Stimulated activated CD8-positive, alpha-beta memory T cell treated with anti-CD3 and anti-CD28 coated beads, Interleukin-4, amount 100 ng/mL, for 4 hours (primary cell): ENCODE data around the gene BHLHE23.

Source experiments
- DNase-seq, 2 donors: peaks; one replicate each; pipeline ENCODE4 v3.0.0-alpha.2; 2020; ENCODE audit warnings: low read depth in 2 of 2, low spot score in 1 of 2

The BHLHE23 gene

DNA sequence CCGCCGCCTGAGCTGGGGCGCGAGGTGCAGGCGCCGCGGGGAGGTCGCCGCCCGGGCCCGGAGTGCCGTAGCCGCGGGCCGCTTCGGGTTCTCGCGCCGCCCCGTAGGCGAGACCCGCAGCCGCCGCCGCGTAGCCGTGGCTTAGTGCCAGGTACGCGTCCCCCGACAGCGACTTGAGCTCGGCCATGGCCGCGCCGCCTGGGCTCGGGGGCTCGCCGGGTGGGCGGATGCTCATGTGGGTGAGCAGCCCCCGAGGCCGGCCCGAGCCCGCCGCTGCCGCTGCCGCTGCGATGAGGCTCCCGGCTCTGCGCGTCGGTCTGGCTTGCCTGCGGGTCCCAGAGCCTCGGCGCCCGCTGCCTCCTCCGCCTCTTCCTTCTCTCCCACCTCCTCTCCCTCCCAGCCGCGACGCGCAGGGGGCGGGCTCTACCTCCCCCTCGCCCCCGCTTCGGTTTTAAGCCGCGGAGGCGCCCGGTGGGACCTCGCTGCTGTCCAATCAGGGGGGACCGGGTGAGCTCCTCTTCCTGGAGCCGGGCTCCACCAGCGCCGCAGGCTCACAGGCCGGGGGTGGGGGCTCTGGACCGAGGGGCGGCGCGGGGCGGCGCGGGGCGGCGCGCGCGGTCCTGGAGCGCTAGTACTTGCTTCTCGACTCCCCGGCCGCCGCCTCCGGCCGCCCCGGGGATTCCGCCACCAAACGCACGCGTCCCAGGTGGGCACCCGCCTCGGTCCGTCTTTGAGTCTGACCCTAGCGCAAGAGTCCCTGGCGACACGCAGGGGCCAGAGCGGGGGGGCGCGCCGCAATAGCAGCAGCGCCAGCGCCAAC, at the start of gene BHLHE23:
TSS of gene BHLHE23 (minus strand) at position 425 of the 820 bp plus-strand sequence. CDS start at position 235, 190 bp downstream.
- no peak for DNase-seq

DNA sequence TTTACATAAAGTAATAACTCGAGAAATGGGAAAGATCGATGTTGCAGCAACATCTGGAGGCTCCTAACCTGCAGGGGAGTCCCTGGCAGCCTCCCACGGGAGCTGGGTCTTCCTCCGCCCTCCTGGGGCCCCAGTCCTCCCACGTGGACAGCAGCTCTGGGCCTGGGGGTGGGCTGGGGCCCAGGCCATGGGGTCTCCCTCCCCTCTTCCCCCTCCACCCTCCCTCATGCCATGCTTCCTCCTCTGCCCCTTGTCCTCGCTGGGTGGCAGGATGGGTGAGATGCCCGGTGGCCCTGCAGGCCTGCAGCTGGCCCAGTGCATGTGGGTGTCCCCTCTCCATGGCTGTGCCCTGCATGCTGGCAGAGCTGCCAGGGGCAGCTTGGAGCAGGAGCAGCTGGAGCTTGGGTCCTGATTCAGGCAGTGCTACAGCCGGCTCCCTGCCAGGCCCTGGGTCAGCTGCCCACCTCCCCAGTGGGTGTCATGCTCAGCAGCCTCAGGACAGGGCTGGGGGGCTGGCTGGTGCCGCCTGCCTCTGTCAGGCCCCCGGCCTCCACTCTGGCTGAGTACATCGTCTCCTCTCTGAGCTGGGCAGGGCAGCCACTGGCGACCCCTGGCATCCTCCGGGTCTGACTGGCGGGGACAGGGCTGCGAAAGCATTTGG, 48.9 kb upstream of the BHLHE23 start:
- no peak for DNase-seq

- DNase-seq, result no peak
Measured at GRCh38 chr20:63054681-63055240, 48.0 kb upstream of the BHLHE23 start.

DNA sequence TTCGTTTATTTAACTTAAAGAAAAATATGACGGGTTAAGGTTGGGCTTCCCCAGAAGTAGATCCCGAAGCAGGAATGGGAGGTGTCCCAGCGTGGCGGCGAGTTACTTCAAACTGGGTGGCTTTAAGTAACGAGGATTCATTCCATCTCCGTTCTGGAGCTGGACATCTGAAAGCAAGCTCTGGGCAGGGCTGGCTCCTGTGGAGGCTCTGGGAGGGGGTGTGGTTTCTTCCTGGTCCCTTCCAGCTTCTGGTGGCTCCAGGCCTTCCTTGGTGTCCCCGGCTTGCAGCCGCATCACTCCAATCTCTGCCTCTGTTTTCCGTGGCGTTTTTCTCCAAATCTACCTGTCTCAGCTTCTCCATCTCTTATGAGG, 47.3 kb upstream of the BHLHE23 start:
- no peak for DNase-seq

DNA sequence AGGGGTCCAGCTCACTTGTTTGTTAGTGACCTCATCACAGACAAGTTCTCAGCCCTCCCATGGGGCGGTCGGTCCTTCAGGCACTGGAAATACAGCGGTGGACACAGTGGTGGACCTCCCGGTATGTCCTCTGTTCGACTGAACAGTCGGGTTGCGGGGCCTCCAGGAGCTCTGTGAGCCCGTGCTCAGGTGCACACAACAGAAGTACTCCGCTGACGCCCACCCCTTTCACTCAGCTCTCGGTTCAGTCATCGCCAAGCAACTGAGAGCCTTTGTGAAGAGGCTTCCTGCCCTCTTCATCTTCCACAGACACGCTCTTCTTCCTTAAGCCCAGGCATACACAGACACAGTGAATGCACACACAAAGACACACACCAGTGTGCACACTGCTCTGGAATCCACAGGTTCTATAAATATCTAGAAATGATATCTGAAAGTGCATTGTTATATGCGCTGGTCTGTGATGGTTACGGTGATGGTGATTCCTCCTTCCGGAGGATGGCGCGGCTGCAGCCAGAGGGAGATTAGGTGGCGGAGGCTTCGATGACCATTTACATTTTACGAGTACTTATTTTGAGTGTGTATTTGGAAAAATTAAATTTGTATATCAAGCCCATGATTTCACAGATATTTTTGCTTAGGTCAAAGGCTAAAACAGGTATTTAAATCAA, 46.8 kb upstream of the BHLHE23 start:
- DNase-seq, result no peak

GRCh38 chr20:63052571-63053431, 46.0 kb upstream of the BHLHE23 start:
- no peak for DNase-seq

DNA sequence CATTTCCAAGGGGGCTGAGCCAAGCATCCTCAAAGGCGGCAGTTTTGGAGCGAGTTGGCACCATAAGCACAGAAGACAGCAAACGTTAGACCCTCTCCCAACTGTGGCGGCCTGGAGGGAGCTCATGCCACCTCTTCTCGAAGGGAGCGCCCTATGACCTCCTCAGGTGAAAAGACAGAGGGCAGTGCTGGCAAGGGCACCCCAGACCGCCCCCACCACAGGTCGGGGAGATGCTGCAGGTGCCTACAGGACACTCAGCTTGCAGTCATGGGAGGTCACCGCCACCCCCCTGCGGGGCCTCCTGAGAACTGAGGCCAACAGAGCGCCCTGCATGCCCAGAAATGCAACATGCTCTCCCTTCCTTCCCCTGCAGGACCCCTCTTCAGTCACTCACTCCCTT, 45.1 kb upstream of the BHLHE23 start:
- DNase-seq, result no peak

DNA sequence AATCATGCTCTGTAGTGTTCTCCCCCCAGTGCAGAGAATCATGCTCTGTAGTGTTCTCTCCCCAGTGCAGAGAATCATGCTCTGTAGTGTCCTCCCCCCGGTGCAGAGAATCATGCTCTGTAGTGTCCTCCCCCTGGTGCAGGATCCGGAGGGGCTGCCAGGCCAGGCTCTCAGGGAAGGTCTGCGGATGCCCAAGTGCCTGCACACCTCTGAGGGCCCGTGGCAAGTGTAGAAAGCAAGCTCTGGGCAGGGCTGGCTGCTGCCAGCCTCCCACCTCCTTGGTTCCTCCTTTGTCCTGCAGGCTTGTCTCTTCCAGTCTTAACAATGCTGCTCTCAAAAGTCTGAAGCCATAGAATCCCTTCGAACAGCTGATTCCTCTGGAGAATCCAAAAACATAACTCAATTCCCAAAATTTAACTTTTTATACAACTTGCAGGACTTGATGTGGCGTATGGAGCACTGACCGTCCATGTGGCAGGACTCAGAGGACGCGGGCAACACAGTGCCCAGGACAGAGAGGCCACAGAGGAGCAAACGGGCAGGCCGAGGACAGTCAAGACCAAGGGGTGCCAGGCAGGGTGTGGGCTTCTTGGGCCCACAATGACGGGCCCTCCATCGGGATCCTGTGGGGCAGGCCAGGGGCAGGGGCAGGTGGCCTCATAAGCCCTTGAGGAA, 44.6 kb upstream of the BHLHE23 start:
- DNase-seq, result no peak

DNA sequence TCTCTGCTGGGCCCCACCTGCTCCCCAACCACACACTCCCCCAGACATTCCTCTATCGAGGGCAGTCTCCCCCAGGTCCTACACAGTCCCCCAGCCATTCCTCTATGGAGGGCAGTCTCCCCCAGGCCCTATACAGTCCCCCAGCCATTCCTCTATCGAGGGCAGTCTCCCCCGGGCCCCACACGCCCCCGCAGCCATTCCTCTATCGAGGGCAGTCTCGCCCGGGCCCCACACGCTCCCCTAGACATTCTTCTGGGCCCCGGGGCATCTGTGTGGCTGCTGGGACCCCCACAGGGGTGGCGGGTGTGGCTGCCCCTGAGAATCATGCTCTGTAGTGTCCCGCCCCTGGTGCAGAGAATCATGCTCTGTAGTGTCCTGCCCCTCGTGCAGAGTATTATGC, 43.6 kb upstream of the BHLHE23 start:
- DNase-seq, result no peak

DNA sequence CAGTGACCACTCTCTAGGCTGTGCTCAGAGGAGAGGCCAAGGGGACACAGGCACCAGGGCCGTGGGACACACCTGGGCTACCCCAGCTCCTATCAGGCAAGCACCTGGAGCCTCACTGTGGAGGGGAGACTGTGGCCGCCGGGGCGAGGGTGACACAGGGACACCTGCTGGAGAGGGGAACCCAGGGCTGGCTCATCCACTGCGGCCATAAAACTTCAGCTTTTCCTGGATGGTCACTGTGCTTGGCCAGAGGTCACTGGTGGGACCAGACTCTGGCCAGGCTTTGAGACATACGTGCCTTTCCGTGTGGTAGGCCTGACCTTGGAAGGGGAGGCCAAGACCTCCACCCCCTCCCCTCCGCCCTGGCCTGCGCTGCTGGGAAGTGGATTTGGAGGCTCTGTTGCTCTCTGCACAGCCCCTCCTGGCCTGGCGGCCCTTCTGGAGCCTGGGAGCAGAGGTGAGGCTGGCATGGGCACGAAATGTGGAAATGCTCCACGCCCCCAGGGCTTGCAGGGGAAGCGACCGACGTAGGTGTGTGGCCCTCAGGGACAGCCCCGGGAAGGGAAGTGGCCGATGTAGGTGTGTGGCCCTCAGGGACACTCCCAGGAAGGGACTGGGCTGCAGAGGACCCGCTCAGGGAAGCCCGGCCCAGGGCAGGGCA, 42.9 kb upstream of the BHLHE23 start:
- no peak for DNase-seq

- no peak for DNase-seq
Measured at GRCh38 chr20:63049191-63049518, 42.4 kb upstream of the BHLHE23 start.

DNA sequence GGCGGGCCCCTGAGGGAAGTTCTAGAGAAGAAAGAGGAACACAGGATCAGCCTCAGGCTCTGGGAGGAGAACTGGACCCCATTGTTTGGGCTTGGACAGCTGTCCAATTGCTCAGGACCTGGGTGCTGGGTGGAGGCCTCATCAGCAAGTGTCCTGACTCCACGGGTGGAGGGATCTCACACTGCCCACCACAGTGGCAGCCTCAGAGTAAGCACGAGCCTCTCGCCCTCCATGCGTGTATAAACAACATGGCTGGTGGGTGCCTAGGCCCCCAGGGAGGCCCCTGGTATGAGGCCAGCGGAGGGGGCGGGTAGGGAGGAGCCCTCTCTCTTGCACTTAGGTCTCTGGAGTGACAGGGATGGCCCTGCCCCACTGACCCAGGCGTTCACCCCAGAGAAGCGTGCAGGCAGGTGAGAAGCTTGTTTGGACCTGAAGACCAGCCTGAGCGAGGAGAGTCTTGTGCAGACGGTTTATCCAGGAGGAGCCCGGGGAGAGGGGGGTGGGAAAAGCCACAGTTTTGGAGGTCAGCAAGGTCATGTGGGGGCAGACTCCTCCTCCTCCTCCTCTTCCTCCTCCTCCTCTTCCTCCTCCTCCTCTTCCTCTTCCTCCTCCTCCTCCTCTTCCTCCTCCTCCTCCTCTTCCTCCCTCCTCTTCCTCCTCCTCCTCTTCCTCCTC, 41.9 kb upstream of the BHLHE23 start:
- DNase-seq, result no peak

GRCh38 chr20:63047946-63048345, 41.2 kb upstream of the BHLHE23 start:
- DNase-seq, result no peak

GRCh38 chr20:63047267-63047666, 40.5 kb upstream of the BHLHE23 start:
- no peak for DNase-seq

DNA sequence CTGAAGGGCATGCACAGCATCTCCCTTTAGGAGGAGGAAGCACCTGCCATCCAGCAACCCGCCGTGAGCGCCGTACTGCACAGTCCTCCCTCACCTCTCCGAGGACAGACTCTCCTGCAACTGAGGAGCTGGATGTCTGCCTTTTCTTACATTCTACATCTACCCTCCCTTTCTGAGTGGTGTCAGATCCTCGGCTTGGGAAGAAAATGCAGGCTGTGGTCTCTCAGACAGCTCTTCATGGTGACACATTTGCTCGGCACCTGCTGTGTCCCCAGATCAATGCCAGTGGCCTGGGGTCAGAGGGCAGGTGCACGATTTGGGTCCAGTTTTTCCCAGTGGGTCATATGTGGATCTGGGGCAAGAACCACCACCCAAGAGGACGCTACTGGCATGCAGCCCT, 40.1 kb upstream of the BHLHE23 start:
- no peak for DNase-seq

GRCh38 chr20:63045991-63046390, 39.2 kb upstream of the BHLHE23 start:
- no peak for DNase-seq

- no peak for DNase-seq
Measured at GRCh38 chr20:63045401-63045800, 38.6 kb upstream of the BHLHE23 start.

DNA sequence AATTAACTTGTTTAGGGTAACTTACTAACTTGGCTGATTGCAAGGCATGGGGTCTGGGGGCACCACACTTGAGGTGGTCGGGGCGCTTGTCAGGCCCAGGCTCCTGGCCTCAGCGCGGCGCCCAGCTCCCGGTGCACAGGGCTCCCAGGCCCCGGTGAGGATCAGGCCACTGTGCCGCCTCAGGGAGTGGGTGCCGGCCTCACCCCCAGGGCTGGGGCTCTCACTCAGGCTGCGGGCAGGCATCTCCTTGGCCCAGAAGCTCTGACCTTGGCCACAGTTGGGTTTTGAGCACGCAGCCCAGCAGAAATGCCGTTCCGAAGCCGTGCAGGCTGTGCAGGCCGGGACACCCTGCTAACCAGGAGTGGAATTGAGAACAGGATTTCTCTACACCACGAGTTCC, 37.8 kb upstream of the BHLHE23 start:
- DNase-seq, result no peak

GRCh38 chr20:63044204-63044600, 37.4 kb upstream of the BHLHE23 start:
- no peak for DNase-seq
